Mesenchymal stem cell (in vitro differentiated cells and primary cell): ENCODE measurements around the gene TAF4.

Source experiments
- DNase-seq: peaks from one replicate; pipeline ENCODE4 v3.0.0-alpha.2; 2013
- H2AFZ ChIP-seq: one replicate; pipeline ENCODE4 v1.6.1; 2013; ENCODE audit warnings: low read depth, mild to moderate bottlenecking, control low read depth, inconsistent platforms, low read length, moderate library complexity
- H2AK5ac ChIP-seq: 2 replicates; pipeline ENCODE4 v1.6.1; 2013; ENCODE audit warnings: low read length, moderate library complexity, mild to moderate bottlenecking, inconsistent platforms; ENCODE audit not compliant: severe bottlenecking
- H2BK120ac ChIP-seq: one replicate; pipeline ENCODE4 v1.6.1; 2013; ENCODE audit warnings: low read depth, mild to moderate bottlenecking, inconsistent platforms, low read length, moderate library complexity
- H2BK12ac ChIP-seq, 2 experiments: one replicate each; pipeline ENCODE4 v1.6.1; 2013; ENCODE audit warnings: inconsistent platforms in 2 of 2, low read length in 2 of 2, mild to moderate bottlenecking in 2 of 2, moderate library complexity in 2 of 2, control low read depth in 1 of 2
- H2BK15ac ChIP-seq: one replicate; pipeline ENCODE4 v1.6.1; 2013; ENCODE audit warnings: mild to moderate bottlenecking, low read depth, inconsistent platforms; ENCODE audit not compliant: poor library complexity, severe bottlenecking
- H2BK5ac ChIP-seq: 2 replicates; pipeline ENCODE4 v1.6.1; 2013; ENCODE audit warnings: low read depth, mild to moderate bottlenecking, low read length, control low read depth, inconsistent platforms; ENCODE audit not compliant: poor library complexity, severe bottlenecking
- H3K14ac ChIP-seq, 2 experiments: one replicate each; pipeline ENCODE4 v1.6.1; 2013; ENCODE audit warnings: inconsistent platforms in 2 of 2, low read length in 2 of 2, control low read depth in 1 of 2, mild to moderate bottlenecking in 1 of 2, moderate library complexity in 1 of 2
- H3K18ac ChIP-seq, 2 experiments: one replicate each; pipeline ENCODE4 v1.6.1; 2013; ENCODE audit warnings: inconsistent platforms in 2 of 2, low read length in 2 of 2, control low read depth in 1 of 2, low read depth in 1 of 2, mild to moderate bottlenecking in 1 of 2
- H3K23ac ChIP-seq, 2 experiments: one replicate each; pipeline ENCODE4 v1.6.1; 2013; ENCODE audit warnings: inconsistent platforms in 2 of 2, low read length in 2 of 2, mild to moderate bottlenecking in 2 of 2, moderate library complexity in 2 of 2, control low read depth in 1 of 2
- H3K27ac ChIP-seq: 2 replicates; pipeline ENCODE4 v1.5.1; 2013; ENCODE audit warnings: mild to moderate bottlenecking, moderate library complexity, low read length, control low read depth, inconsistent platforms; ENCODE audit not compliant: poor library complexity, severe bottlenecking
- H3K27me3 ChIP-seq, 2 experiments: 2 replicates each; pipeline versions ENCODE4 v1.6.1 to v1.7.0; 2013; ENCODE audit warnings: low read length in 2 of 2, mild to moderate bottlenecking in 2 of 2, moderate library complexity in 2 of 2, control low read depth in 1 of 2, inconsistent platforms in 1 of 2; ENCODE audit not compliant: control insufficient read depth in 1 of 2, insufficient read depth in 1 of 2
- H3K36me3 ChIP-seq, 2 experiments: 2 replicates each; pipeline versions ENCODE4 v1.6.1 to v1.7.0; 2013; ENCODE audit warnings: low read length in 2 of 2, control low read depth in 1 of 2, inconsistent platforms in 1 of 2, low read depth in 1 of 2, mild to moderate bottlenecking in 1 of 2; ENCODE audit not compliant: insufficient read depth in 2 of 2, control insufficient read depth in 1 of 2
- H3K4ac ChIP-seq, 2 experiments: one replicate each; pipeline ENCODE4 v1.6.1; 2013; ENCODE audit warnings: inconsistent platforms in 2 of 2, low read length in 2 of 2, mild to moderate bottlenecking in 2 of 2, moderate library complexity in 2 of 2, control low read depth in 1 of 2, low read depth in 1 of 2
- H3K4me1 ChIP-seq: 2 replicates; pipeline ENCODE4 v1.6.1; 2013; ENCODE audit warnings: low read depth, low read length, control low read depth; ENCODE audit not compliant: control insufficient read depth, insufficient read depth
- H3K4me2 ChIP-seq: 2 replicates; pipeline ENCODE4 v1.6.1; 2013; ENCODE audit warnings: low read length, mild to moderate bottlenecking, inconsistent platforms; ENCODE audit not compliant: poor library complexity, severe bottlenecking
- H3K4me3 ChIP-seq, 2 experiments: 2 replicates each; pipeline versions ENCODE4 v1.5.1 to v1.7.0; 2013; ENCODE audit warnings: low read length in 2 of 2, mild to moderate bottlenecking in 2 of 2, control low read depth in 1 of 2, low read depth in 1 of 2; ENCODE audit not compliant: insufficient read depth in 1 of 2
- H3K79me1 ChIP-seq: replicated peaks from 2 replicates; pipeline ENCODE4 v1.6.1; 2013; ENCODE audit warnings: mild to moderate bottlenecking, control low read depth, low read length, inconsistent platforms; ENCODE audit not compliant: poor library complexity, severe bottlenecking
- H3K9ac ChIP-seq: 2 replicates; pipeline ENCODE4 v1.7.0; 2013; ENCODE audit warnings: mild to moderate bottlenecking, low read length, moderate library complexity
- H3K9me3 ChIP-seq: 2 replicates; pipeline ENCODE4 v1.7.0; 2013; ENCODE audit warnings: mild to moderate bottlenecking, low read length; ENCODE audit not compliant: control insufficient read depth
- H4K8ac ChIP-seq: one replicate; pipeline ENCODE4 v1.6.1; 2013; ENCODE audit warnings: inconsistent platforms, mild to moderate bottlenecking, low read length, moderate library complexity
- H4K91ac ChIP-seq: one replicate; pipeline ENCODE4 v1.6.1; 2013; ENCODE audit warnings: mild to moderate bottlenecking, low read length, inconsistent platforms
- WGBS: methylation state at CpG from one replicate; pipeline ENCODE4 v1.1.7; 2013; ENCODE audit warnings: mixed read lengths; 5-methylcytosine and 5-hydroxymethylcytosine counted together

Gene TAF4

GRCh38 chr20:61990484-61990883 lies 75.2 kb downstream of the TAF4 start:
- Histone ChIP-seq H3K36me3 (peaks cover 57 to 67% of the 10 kb centered on the region in 2 experiments), H3K4ac (no peak overlapping the region), H2AK5ac (no peak overlapping the region), H2BK5ac (no peak overlapping the region), H2BK120ac (no peak overlapping the region), H3K27me3 (no peaks in the 10 kb centered on the region), H3K18ac (no peak overlapping the region), H4K91ac (no peak overlapping the region), H3K27ac (no peak overlapping the region), H3K9me3 (peaks cover 35% of the 10 kb centered on the region), H3K14ac (no peak overlapping the region), H3K79me1 (peaks cover 18% of the 10 kb centered on the region), H4K8ac (no peak overlapping the region), H2AFZ (no peak overlapping the region), H3K4me3 (no peak overlapping the region), H2BK15ac (no peak overlapping the region), H2BK12ac (no peak overlapping the region), H3K23ac (no peak overlapping the region), H3K4me1 (no peaks in the 10 kb centered on the region), H3K9ac (no peak overlapping the region), H3K4me2 (no peak overlapping the region)
- DNase-seq, result no peak
- WGBS, result 86% methylated on average over 11 of the region's 11 CpGs

- no peak overlapping the region for H3K4ac ChIP-seq
- no peaks in the 10 kb centered on the region for H3K4me1 ChIP-seq
- no peak for DNase-seq
- no peak overlapping the region for H4K91ac ChIP-seq
- H4K8ac ChIP-seq, result no peak overlapping the region
- H3K9me3 ChIP-seq, result peaks cover 28% of the 10 kb centered on the region
- no peak overlapping the region for H2BK15ac ChIP-seq
- H2AK5ac ChIP-seq, result no peak overlapping the region
- H3K18ac ChIP-seq, result no peak overlapping the region
- H3K14ac ChIP-seq, result no peak overlapping the region
- 95% methylated on average over 14 of the region's 14 CpGs for WGBS
- no peak overlapping the region for H2BK12ac ChIP-seq
- H3K36me3 ChIP-seq, result peaks cover 58 to 63% of the 10 kb centered on the region in 2 experiments
- no peak overlapping the region for H2AFZ ChIP-seq
- H3K4me2 ChIP-seq, result no peak overlapping the region
- no peak overlapping the region for H3K4me3 ChIP-seq
- H2BK120ac ChIP-seq, result no peak overlapping the region
- H3K79me1 ChIP-seq, result peaks cover 19% of the 10 kb centered on the region
- no peaks in the 10 kb centered on the region for H3K27me3 ChIP-seq
- H3K9ac ChIP-seq, result no peak overlapping the region
- no peak overlapping the region for H2BK5ac ChIP-seq
- H3K27ac ChIP-seq, result no peak overlapping the region
- H3K23ac ChIP-seq, result no peak overlapping the region
Observed at GRCh38 chr20:61989741-61990140, 75.9 kb downstream of the TAF4 start.

- Histone ChIP-seq H3K14ac (no peak overlapping the region), H3K4me1 (no peaks in the 10 kb centered on the region), H3K23ac (no peak overlapping the region), H3K27ac (no peak overlapping the region), H2BK15ac (no peak overlapping the region), H3K4me3 (no peak overlapping the region), H4K91ac (no peak overlapping the region), H2BK5ac (no peak overlapping the region), H2AFZ (no peak overlapping the region), H3K36me3 (peaks cover 60 to 61% of the 10 kb centered on the region in 2 experiments), H3K27me3 (no peaks in the 10 kb centered on the region), H2BK12ac (no peak overlapping the region), H3K4me2 (no peak overlapping the region), H4K8ac (no peak overlapping the region), H2BK120ac (no peak overlapping the region), H2AK5ac (no peak overlapping the region), H3K9me3 (peaks cover 27% of the 10 kb centered on the region), H3K79me1 (peaks cover 23% of the 10 kb centered on the region), H3K9ac (no peak overlapping the region), H3K4ac (no peak overlapping the region), H3K18ac (no peak overlapping the region)
- DNase-seq, result no peak
- 98% methylated on average over 17 of the region's 18 CpGs for WGBS
Observed at GRCh38 chr20:61988665-61989064, 77.0 kb downstream of the TAF4 start.

- H2AFZ ChIP-seq, result no peak overlapping the region
- no peak overlapping the region for H2BK15ac ChIP-seq
- no peak overlapping the region for H3K27ac ChIP-seq
- no peak overlapping the region for H3K23ac ChIP-seq
- H4K91ac ChIP-seq, result no peak overlapping the region
- WGBS, result 97% methylated on average over 16 of the region's 16 CpGs
- H3K18ac ChIP-seq, result no peak overlapping the region
- peaks cover 27% of the 10 kb centered on the region for H3K79me1 ChIP-seq
- H2AK5ac ChIP-seq, result no peak overlapping the region
- H3K4ac ChIP-seq, result no peak overlapping the region
- no peak overlapping the region for H2BK120ac ChIP-seq
- no peak overlapping the region for H3K14ac ChIP-seq
- H3K9me3 ChIP-seq, result peaks cover 13% of the 10 kb centered on the region
- H3K36me3 ChIP-seq, result peaks cover 44 to 50% of the 10 kb centered on the region in 2 experiments
- DNase-seq, result no peak
- no peak overlapping the region for H3K4me2 ChIP-seq
- H3K4me3 ChIP-seq, result no peak overlapping the region
- no peak overlapping the region for H4K8ac ChIP-seq
- H3K27me3 ChIP-seq, result no peaks in the 10 kb centered on the region
- H2BK5ac ChIP-seq, result no peak overlapping the region
- H2BK12ac ChIP-seq, result no peak overlapping the region
- no peak overlapping the region for H3K9ac ChIP-seq
- no peaks in the 10 kb centered on the region for H3K4me1 ChIP-seq
Observed at GRCh38 chr20:61986762-61987321, 78.8 kb downstream of the TAF4 start.
